Glutamatergic neuron (in vitro differentiated cells): ENCODE measurements around the gene GLRB. TPM values are rescaled to one million over a fixed set of nuclear protein-coding genes. Genes with fewer than 3 reads are reported as not detected.

ENCODE experiments used
- DNase-seq: peaks from one replicate; pipeline ENCODE4 v3.0.0; 2022
- H3K27ac Mint-ChIP-seq: one replicate; pipeline ENCODE4 v1.8.0; 2020; ENCODE audit warnings: mild to moderate bottlenecking, mixed read lengths, inconsistent platforms; ENCODE audit not compliant: unreplicated experiment
- H3K27me3 Mint-ChIP-seq: one replicate; pipeline ENCODE4 v1.8.0; 2020; ENCODE audit warnings: mild to moderate bottlenecking, moderate library complexity, mixed read lengths, inconsistent platforms; ENCODE audit not compliant: unreplicated experiment
- H3K36me3 Mint-ChIP-seq: one replicate; pipeline ENCODE4 v1.8.0; 2020; ENCODE audit warnings: mild to moderate bottlenecking, mixed read lengths, inconsistent platforms; ENCODE audit not compliant: unreplicated experiment
- H3K4me1 Mint-ChIP-seq: one replicate; pipeline ENCODE4 v1.8.0; 2020; ENCODE audit warnings: mild to moderate bottlenecking, low read depth, mixed read lengths, inconsistent platforms; ENCODE audit not compliant: unreplicated experiment
- H3K4me3 Mint-ChIP-seq: one replicate; pipeline ENCODE4 v1.8.0; 2020; ENCODE audit warnings: mild to moderate bottlenecking, mixed read lengths, inconsistent platforms; ENCODE audit not compliant: unreplicated experiment
- H3K9me3 Mint-ChIP-seq: one replicate; pipeline ENCODE4 v1.8.0; 2020; ENCODE audit warnings: mild to moderate bottlenecking, moderate library complexity, mixed read lengths, inconsistent platforms; ENCODE audit not compliant: unreplicated experiment
- total RNA-seq: library from RNA; stranded (reverse); fragmentation: NEBNext Ultra II Directional; extraction: Animal tissue kit (Norgen Biotek cat#: 25700); gene quantifications from one replicate; pipeline ENCODE4 v1.2.1, GENCODE V29; 2021; ENCODE audit not compliant: unreplicated experiment
- TF ChIP-seq, protein P1 (sequence below): fragments of 200-600 bp; sonication (generic); IDR thresholded peaks from one replicate; pipeline ENCODE4 v1.5.0; 2021; ENCODE audit not compliant: partially characterized antibody, unreplicated experiment

The GLRB gene
- total RNA-seq, 1 donor from 2014 or later: 2.0 TPM

DNA sequence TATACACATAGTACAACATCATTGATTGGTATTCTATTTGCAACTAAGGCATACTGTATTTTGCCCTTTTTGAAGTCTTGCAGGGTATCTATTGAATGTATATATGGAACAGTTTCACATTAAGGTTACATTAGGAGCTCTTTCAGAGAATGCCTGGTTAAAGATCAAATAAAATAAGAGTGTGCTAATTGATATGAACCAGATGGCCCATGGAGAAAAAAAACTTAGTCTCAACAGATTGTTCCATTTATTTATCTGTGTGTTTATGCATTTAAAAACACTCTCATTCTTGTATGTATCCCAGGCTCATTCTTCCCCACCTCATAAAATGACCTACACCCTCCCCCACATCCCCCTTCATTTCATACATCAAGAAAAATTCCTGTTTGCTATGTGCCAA lies 109.4 kb downstream of the GLRB start:
- no peak overlapping the region for H3K27ac Mint-ChIP-seq
- no peaks in the 10 kb centered on the region for H3K36me3 Mint-ChIP-seq

DNA sequence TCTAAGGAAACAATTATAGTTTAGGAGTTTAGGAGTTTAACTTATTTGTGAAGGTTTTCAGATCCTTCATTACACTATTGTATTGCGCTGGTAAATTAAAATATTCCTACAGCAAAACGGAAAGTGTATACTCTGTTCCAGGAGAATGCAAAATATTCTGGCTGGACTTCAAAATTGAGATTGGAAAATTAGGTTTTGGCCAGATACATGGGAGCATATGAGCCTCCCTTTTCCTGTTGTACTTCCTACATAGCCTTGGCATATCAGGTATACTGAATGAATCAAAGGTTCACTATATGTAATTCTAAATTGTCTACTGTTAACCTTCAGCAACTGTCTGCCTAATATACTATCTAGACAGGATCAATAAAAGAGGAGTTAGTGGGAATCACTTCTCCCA lies 119.4 kb downstream of the GLRB start:
- no peaks in the 10 kb centered on the region for H3K36me3 Mint-ChIP-seq
- no peaks in the 10 kb centered on the region for H3K4me1 Mint-ChIP-seq
- H3K27me3 Mint-ChIP-seq: no peaks in the 10 kb centered on the region
- no peak overlapping the region for H3K27ac Mint-ChIP-seq
- H3K9me3 Mint-ChIP-seq: no peaks in the 10 kb centered on the region
- no peak for DNase-seq
- TF ChIP-seq, protein P1, sequence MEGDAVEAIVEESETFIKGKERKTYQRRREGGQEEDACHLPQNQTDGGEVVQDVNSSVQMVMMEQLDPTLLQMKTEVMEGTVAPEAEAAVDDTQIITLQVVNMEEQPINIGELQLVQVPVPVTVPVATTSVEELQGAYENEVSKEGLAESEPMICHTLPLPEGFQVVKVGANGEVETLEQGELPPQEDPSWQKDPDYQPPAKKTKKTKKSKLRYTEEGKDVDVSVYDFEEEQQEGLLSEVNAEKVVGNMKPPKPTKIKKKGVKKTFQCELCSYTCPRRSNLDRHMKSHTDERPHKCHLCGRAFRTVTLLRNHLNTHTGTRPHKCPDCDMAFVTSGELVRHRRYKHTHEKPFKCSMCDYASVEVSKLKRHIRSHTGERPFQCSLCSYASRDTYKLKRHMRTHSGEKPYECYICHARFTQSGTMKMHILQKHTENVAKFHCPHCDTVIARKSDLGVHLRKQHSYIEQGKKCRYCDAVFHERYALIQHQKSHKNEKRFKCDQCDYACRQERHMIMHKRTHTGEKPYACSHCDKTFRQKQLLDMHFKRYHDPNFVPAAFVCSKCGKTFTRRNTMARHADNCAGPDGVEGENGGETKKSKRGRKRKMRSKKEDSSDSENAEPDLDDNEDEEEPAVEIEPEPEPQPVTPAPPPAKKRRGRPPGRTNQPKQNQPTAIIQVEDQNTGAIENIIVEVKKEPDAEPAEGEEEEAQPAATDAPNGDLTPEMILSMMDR: no peak
- no peak overlapping the region for H3K4me3 Mint-ChIP-seq

More for the DNA sequence above, 109.4 kb downstream of the GLRB start:
- Mint-ChIP-seq H3K9me3 (no peaks in the 10 kb centered on the region), H3K4me3 (no peak overlapping the region), H3K27me3 (no peaks in the 10 kb centered on the region), H3K4me1 (no peaks in the 10 kb centered on the region)
- no peak for DNase-seq
- TF ChIP-seq, protein P1: no peak

GRCh38 chr4:157196046-157196445 lies 120.1 kb downstream of the GLRB start:
- H3K36me3 Mint-ChIP-seq: no peaks in the 10 kb centered on the region
- TF ChIP-seq, protein P1: no peak
- H3K27ac Mint-ChIP-seq: no peak overlapping the region
- no peak for DNase-seq
- H3K27me3 Mint-ChIP-seq: no peaks in the 10 kb centered on the region
- H3K4me1 Mint-ChIP-seq: no peaks in the 10 kb centered on the region
- H3K4me3 Mint-ChIP-seq: no peak overlapping the region
- H3K9me3 Mint-ChIP-seq: no peaks in the 10 kb centered on the region

DNA sequence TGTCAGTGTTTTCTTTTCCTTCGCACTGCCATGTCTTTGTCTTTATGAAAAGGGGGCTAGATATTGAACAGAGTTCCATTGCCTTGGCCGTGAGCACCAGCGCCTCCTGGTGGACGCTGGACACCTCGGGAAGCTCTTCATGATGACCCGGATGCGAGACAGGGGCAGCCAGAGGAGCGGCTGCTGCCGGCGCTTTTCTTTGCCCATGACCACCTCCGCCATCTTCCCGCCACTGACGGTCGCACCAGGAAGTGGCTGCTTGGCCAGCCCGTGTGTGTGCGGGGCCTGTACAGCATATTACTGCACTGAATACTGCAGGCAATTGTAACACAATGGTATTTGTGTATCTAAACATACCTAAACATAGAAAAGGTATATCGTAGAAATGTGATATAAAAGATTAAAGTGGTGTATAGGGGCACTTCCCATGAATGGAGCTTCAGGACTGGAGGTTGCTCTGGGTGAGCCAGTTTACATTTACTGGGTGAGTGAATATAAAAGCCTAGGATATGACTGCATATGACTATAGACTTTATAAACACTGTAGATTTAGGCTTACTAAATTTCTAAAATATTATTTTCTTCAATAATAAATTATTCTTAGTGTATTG lies 128.8 kb downstream of the GLRB start:
- Mint-ChIP-seq H3K36me3 (no peaks in the 10 kb centered on the region), H3K4me1 (no peaks in the 10 kb centered on the region), H3K4me3 (no peak overlapping the region), H3K27me3 (no peaks in the 10 kb centered on the region), H3K27ac (no peak overlapping the region), H3K9me3 (no peaks in the 10 kb centered on the region)
- TF ChIP-seq, protein P1: peak; percentile 68
- DNase-seq: peak; percentile 75

DNA sequence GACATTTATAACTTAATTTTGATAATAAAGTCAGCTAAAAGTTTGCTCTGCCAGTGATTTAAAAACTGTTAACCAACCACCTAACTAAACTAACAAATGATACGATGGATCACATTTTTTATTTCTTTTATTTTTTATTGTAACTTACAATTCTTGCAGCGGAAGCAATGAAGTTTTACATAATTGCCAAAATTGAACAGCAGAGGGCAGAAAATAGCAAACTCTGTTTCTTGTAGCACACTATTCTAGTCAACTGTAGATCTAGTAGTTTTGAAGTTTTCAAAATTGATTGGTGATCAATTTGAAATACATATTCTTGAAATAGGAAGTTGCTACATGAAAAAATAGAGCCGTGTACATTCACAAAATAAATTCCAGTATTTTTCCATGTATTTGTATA lies 141.8 kb downstream of the GLRB start:
- DNase-seq: no peak
- no peaks in the 10 kb centered on the region for H3K36me3 Mint-ChIP-seq
- no peak overlapping the region for H3K4me3 Mint-ChIP-seq
- no peaks in the 10 kb centered on the region for H3K4me1 Mint-ChIP-seq
- TF ChIP-seq, protein P1: peak; percentile 79
- H3K27ac Mint-ChIP-seq: no peak overlapping the region
- peaks cover 9% of the 10 kb centered on the region for H3K27me3 Mint-ChIP-seq
- H3K9me3 Mint-ChIP-seq: peaks cover 7% of the 10 kb centered on the region
